ENCODE data around the gene P3H2. TPM values are rescaled to one million over a fixed set of nuclear protein-coding genes. Genes with fewer than 3 reads are reported as not detected.
A peak's percentile ranks its signal among the peaks of the same experiment; 100 is the strongest.

P3H2 gene
- total and polyA plus RNA-seq, 11 donors, result 0.55 to 24.8 (median 3.8) TPM

DNA sequence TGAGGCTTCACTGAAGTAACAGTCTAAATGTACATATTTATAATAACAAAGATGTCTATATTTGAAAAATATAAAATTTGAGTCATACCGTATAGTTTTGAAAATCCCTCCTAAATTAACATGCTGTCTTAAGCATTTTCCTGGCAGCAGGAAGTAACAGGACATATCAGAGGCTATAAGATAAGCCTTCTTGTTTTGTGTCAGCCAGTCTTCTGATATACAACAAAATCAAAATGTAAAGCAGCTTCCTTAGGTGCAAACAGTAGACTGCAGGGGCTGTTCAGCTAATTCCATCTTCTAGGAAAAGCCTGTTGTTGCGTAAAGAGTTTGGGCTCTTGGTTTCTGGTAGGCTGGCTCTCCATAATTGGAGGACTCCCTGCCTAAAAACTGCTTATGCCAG is 56.0 kb downstream of the P3H2 start:
- intact Hi-C loops (cut with DNase I), result no loop called here
- TF ChIP-seq CTCF (IDR thresholded peaks at IDR 0.05) (no peak), POLR2A (IDR thresholded peaks at IDR 0.05) (no peak)
- 80 to 85% (median 82%) methylated on average over 2 of the region's 2 CpGs for WGBS, 4 donors

GRCh38 chr3:190064112-190064511 is 56.6 kb downstream of the P3H2 start:
- peak in 1 of 4 donors; percentile 59 for ATAC-seq
- no peaks in the 10 kb centered on the region for H3K27me3 ChIP-seq

More for the DNA sequence above, 56.0 kb downstream of the P3H2 start:
- no peak overlapping the region for H3K27ac ChIP-seq
- H3K27me3 ChIP-seq, result no peaks in the 10 kb centered on the region
- no peak overlapping the region for H3K4me3 ChIP-seq
- no peaks in the 10 kb centered on the region for H3K9me3 ChIP-seq
- ATAC-seq, result no peak
- no peaks in the 10 kb centered on the region for H3K36me3 ChIP-seq
- DNase-seq, result no peak
- peaks cover 0 to 9% (median 0%) of the 10 kb centered on the region in 12 donors for H3K4me1 ChIP-seq

DNA sequence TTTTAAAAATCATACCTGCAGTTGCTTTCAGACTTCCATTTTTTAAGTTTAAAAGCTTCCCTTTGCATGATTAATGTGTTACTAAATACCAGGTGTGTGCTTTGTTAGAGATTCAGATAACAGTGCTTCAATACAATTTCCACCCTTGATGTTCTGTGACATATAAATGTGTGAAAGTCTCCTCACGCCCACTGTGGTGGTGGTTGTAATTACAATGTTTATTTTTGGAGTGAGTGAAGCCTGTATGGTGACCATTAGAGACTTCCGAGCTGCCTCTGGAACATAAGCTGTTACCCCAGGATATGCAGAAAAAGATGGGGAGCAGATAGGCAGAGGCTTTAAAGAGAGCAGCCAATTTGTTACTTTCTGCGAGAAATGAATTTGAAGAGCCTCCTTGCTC is 57.2 kb downstream of the P3H2 start:
- Histone ChIP-seq H3K4me3 (no peak overlapping the region), H3K27me3 (no peaks in the 10 kb centered on the region), H3K36me3 (no peaks in the 10 kb centered on the region), H3K4me1 (peaks cover 0 to 16% (median 0%) of the 10 kb centered on the region in 12 donors), H3K9me3 (no peaks in the 10 kb centered on the region), H3K27ac (no peak overlapping the region)
- 73 to 83% (median 80%) methylated on average over 3 of the region's 3 CpGs for WGBS, 4 donors
- no peak for TF ChIP-seq POLR2A (IDR thresholded peaks at IDR 0.05)
- ATAC-seq, result no peak
- no peak for DNase-seq
- intact Hi-C loops (cut with DNase I), result no loop called here

More at GRCh38 chr3:190064112-190064511, 56.6 kb downstream of the P3H2 start:
- Histone ChIP-seq H3K4me1 (peaks cover 0 to 10% (median 0%) of the 10 kb centered on the region in 12 donors), H3K4me3 (no peak overlapping the region), H3K36me3 (no peaks in the 10 kb centered on the region), H3K27ac (no peak overlapping the region), H3K9me3 (no peaks in the 10 kb centered on the region)
- TF ChIP-seq CTCF (IDR thresholded peaks at IDR 0.05) (no peak), POLR2A (IDR thresholded peaks at IDR 0.05) (no peak)
- WGBS, 4 donors, result 65 to 81% (median 76%) methylated on average over 3 of the region's 3 CpGs
- intact Hi-C loops (cut with DNase I), result no loop called here
- DNase-seq, result no peak

GRCh38 chr3:190060192-190060775 is 60.4 kb downstream of the P3H2 start:
- ATAC-seq (no peak), DNase-seq (no peak)
- Histone ChIP-seq H3K36me3 (no peaks in the 10 kb centered on the region), H3K27ac (no peak overlapping the region), H3K9me3 (no peaks in the 10 kb centered on the region), H3K27me3 (no peaks in the 10 kb centered on the region), H3K4me3 (no peak overlapping the region), H3K4me1 (peaks cover 0 to 26% (median 2%) of the 10 kb centered on the region in 12 donors)
- TF ChIP-seq POLR2A (IDR thresholded peaks at IDR 0.05) (no peak), CTCF (IDR thresholded peaks at IDR 0.05) (no peak)
- 83 to 97% (median 91%) methylated on average over 4 of the region's 4 CpGs for WGBS, 4 donors
- intact Hi-C loops (cut with DNase I), result no loop called here

DNA sequence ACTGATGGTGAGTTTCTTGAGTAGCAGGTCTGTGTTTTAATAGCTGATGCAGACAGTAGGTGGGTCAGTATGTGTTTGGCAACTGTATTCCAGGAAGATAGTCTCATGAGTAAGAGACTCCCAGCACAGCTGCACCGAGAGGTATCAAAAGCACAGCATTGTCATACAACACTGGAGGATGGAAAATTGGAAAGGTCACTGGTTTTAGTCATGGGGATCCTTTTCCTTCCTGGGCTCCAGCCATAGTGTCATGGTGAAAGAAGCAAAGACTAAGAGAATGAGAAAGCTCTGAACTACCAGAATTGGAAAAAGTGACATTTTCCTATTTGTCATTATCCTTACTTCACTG is 61.5 kb downstream of the P3H2 start:
- H3K27ac ChIP-seq, result peak overlapping the region in 6 of 12 donors; percentile 11 to 46 (median 16)
- intact Hi-C loops (cut with DNase I), result loop anchor here in 1 of 10 donors (10.0 kb wide), 1 partner anchor 56 kb away; no protein-coding TSS in a partner anchor

More for the DNA sequence above, 61.5 kb downstream of the P3H2 start:
- Histone ChIP-seq H3K27me3 (no peaks in the 10 kb centered on the region), H3K36me3 (no peaks in the 10 kb centered on the region), H3K9me3 (no peaks in the 10 kb centered on the region), H3K4me3 (no peak overlapping the region), H3K4me1 (peaks cover 0 to 23% (median 2%) of the 10 kb centered on the region in 12 donors)
- 57 to 68% (median 63%) methylated on average over 1 of the region's 1 CpG for WGBS, 4 donors
- TF ChIP-seq POLR2A (IDR thresholded peaks at IDR 0.05) (no peak), CTCF (IDR thresholded peaks at IDR 0.05) (no peak)
- no peak for DNase-seq
- ATAC-seq, result peak in 2 of 4 donors; percentile 33 to 65
